CD14-positive monocyte (primary cell): ENCODE results near the gene EGFR. TPM values are rescaled to one million over a fixed set of nuclear protein-coding genes. Genes with fewer than 3 reads are reported as not detected.

Experiments used
- DNase-seq, 3 donors: peaks; one replicate each; pipeline ENCODE4 v3.0.0-alpha.2; 2011 to 2022
- H2AFZ ChIP-seq: 2 replicates; pipeline ENCODE4 v1.6.0; 2012; ENCODE audit warnings: mild to moderate bottlenecking, low read depth, low read length, inconsistent platforms; ENCODE audit not compliant: insufficient read depth, poor library complexity, severe bottlenecking
- H3K27ac ChIP-seq, 2 donors: 1 replicate in 1 of 2; 2 replicates in 1 of 2; pipeline ENCODE4 v1.5.1; 2012 to 2013; ENCODE audit warnings: low read length in 2 of 2, control low read depth in 1 of 2, inconsistent platforms in 1 of 2, low read depth in 1 of 2, mild to moderate bottlenecking in 1 of 2
- H3K27me3 ChIP-seq, 2 donors: one replicate each; pipeline versions ENCODE4 v1.6.0 to v1.6.1; 2011 to 2013; ENCODE audit warnings: low read length in 2 of 2; ENCODE audit not compliant: control insufficient read depth in 2 of 2, insufficient read depth in 2 of 2
- H3K36me3 ChIP-seq, 2 donors: replicated peaks in 1 of 2; 1 replicate in 1 of 2; 2 replicates in 1 of 2; pipeline versions ENCODE4 v1.5.1 to v1.6.1; 2012 to 2013; ENCODE audit warnings: low read length in 2 of 2, control low read depth in 1 of 2, inconsistent platforms in 1 of 2, mild to moderate bottlenecking in 1 of 2; ENCODE audit not compliant: insufficient read depth in 2 of 2, control insufficient read depth in 1 of 2
- H3K4me1 ChIP-seq, 2 donors: 1 replicate in 1 of 2; 2 replicates in 1 of 2; pipeline versions ENCODE4 v1.5.1 to v1.6.1; 2012 to 2013; ENCODE audit warnings: low read length in 2 of 2, control low read depth in 1 of 2, inconsistent platforms in 1 of 2, mild to moderate bottlenecking in 1 of 2, moderate library complexity in 1 of 2; ENCODE audit not compliant: insufficient read depth in 2 of 2, control insufficient read depth in 1 of 2
- H3K4me2 ChIP-seq: replicated peaks from 2 replicates; pipeline ENCODE3; 2012; ENCODE audit warnings: low read length, moderate library complexity, mild to moderate bottlenecking; ENCODE audit not compliant: poor library complexity, severe bottlenecking; ENCODE audit errors: extremely low read depth
- H3K4me3 ChIP-seq, 3 experiments: fragments of 200-600 bp in 1 of 3; sonication (generic) in 1 of 3; replicated peaks in 1 of 3; 1 replicate in 2 of 3; 2 replicates in 1 of 3; pipeline ENCODE4 v1.5.1; 2011 to 2013; ENCODE audit warnings: low read length in 3 of 3, mild to moderate bottlenecking in 3 of 3, control low read depth in 2 of 3, low read depth in 2 of 3, inconsistent platforms in 1 of 3, moderate library complexity in 1 of 3
- H3K79me2 ChIP-seq: 2 replicates; pipeline ENCODE4 v1.6.0; 2012; ENCODE audit warnings: mild to moderate bottlenecking, control low read depth, inconsistent platforms, low read length, moderate library complexity; ENCODE audit not compliant: insufficient read depth
- H3K9ac ChIP-seq: 2 replicates; pipeline ENCODE4 v1.6.0; 2017; ENCODE audit warnings: low read length, mild to moderate bottlenecking; ENCODE audit not compliant: insufficient read depth, poor library complexity, severe bottlenecking
- H3K9me3 ChIP-seq, 2 donors: replicated peaks in 1 of 2; 1 replicate in 1 of 2; 2 replicates in 1 of 2; pipeline versions ENCODE4 v1.5.1 to v1.6.1; 2012 to 2013; ENCODE audit warnings: low read length in 2 of 2, control low read depth in 1 of 2; ENCODE audit not compliant: control insufficient read depth in 1 of 2, insufficient read depth in 1 of 2
- H4K20me1 ChIP-seq: 2 replicates; pipeline ENCODE4 v1.6.0; 2012; ENCODE audit warnings: mild to moderate bottlenecking, low read length, control low read depth, moderate library complexity; ENCODE audit not compliant: insufficient read depth
- H3K27ac Mint-ChIP-seq, 7 donors: one replicate each; pipeline ENCODE4 v1.8.0; 2020; ENCODE audit warnings: mild to moderate bottlenecking in 7 of 7, mixed read lengths in 7 of 7, moderate library complexity in 6 of 7, inconsistent platforms in 2 of 7
- H3K27me3 Mint-ChIP-seq, 3 donors: one replicate each; pipeline ENCODE4 v1.8.0; 2021 to 2022; ENCODE audit warnings: low read depth in 3 of 3, mild to moderate bottlenecking in 3 of 3, mixed read lengths in 3 of 3, moderate library complexity in 3 of 3, inconsistent platforms in 1 of 3
- H3K36me3 Mint-ChIP-seq, 2 donors: one replicate each; pipeline ENCODE4 v1.8.0; 2020; ENCODE audit warnings: mixed read lengths in 2 of 2, inconsistent platforms in 1 of 2, mild to moderate bottlenecking in 1 of 2
- H3K4me1 Mint-ChIP-seq: one replicate; pipeline ENCODE4 v1.8.0; 2020; ENCODE audit warnings: mild to moderate bottlenecking, mixed read lengths
- H3K4me3 Mint-ChIP-seq, 2 donors: one replicate each; pipeline ENCODE4 v1.8.0; 2020; ENCODE audit warnings: mild to moderate bottlenecking in 2 of 2, mixed read lengths in 2 of 2, moderate library complexity in 1 of 2
- H3K9me3 Mint-ChIP-seq, 7 donors: one replicate each; pipeline ENCODE4 v1.8.0; 2020 to 2022; ENCODE audit warnings: mixed read lengths in 7 of 7, mild to moderate bottlenecking in 6 of 7, moderate library complexity in 6 of 7, inconsistent platforms in 2 of 7
- CTCF ChIP-seq: fragments of 200-600 bp; IDR thresholded peaks from one replicate; pipeline ENCODE4 v1.8.0; 2022; ENCODE audit warnings: antibody characterized with exemption, mild to moderate bottlenecking
- WGBS: methylation state at CpG from one replicate; pipeline ENCODE4 v1.1.5; 2013; ENCODE audit warnings: missing lambda C conversion rate; ENCODE audit not compliant: insufficient coverage; 5-methylcytosine and 5-hydroxymethylcytosine counted together
- intact Hi-C, 2 donors: fragments of 100-400 bp; cut with micrococcal nuclease; formaldehyde crosslinking; loops; one replicate each; pipeline versions ENCODE4 v1.15.0 to v1.15.1; 2023
- polyA plus RNA-seq, 3 donors: library from polyadenylated mRNA; depleted of rRNA in 1 of 3; unstranded in 2 of 3; stranded (reverse) in 1 of 3; fragments of 300-500 nt in 2 of 3; fragments of >200 nt in 1 of 3; fragmentation: Illumina TruSeq in 2 of 3; gene quantifications; 1 replicate in 2 of 3; 2 replicates in 1 of 3; pipeline ENCODE4 v1.2.3, GENCODE V29; 2012 to 2021

EGFR gene
- polyA plus RNA-seq, 3 donors, result not detected

- H3K4me2 ChIP-seq, result no peak overlapping the region
- Mint-ChIP-seq H3K9me3 (no peaks in the 10 kb centered on the region), H3K27ac (no peak overlapping the region), H3K4me3 (no peak overlapping the region), H3K36me3 (no peaks in the 10 kb centered on the region), H3K4me1 (no peaks in the 10 kb centered on the region), H3K27me3 (peaks cover 0 to 5% (median under 1%) of the 10 kb centered on the region in 3 donors)
- TF ChIP-seq CTCF, result no peak
- no peak overlapping the region for H3K27ac ChIP-seq
- H3K79me2 ChIP-seq, result no peaks in the 10 kb centered on the region
- H3K9me3 ChIP-seq, result no peaks in the 10 kb centered on the region
- no peak overlapping the region for H2AFZ ChIP-seq
- no peak for DNase-seq
- H3K36me3 ChIP-seq, result no peaks in the 10 kb centered on the region
- WGBS, result 76% methylated on average over 2 of the region's 3 CpGs
- H3K9ac ChIP-seq, result no peak overlapping the region
- H4K20me1 ChIP-seq, result no peaks in the 10 kb centered on the region
- no peaks in the 10 kb centered on the region for H3K27me3 ChIP-seq
- intact Hi-C loops, result no loop called here
- no peaks in the 10 kb centered on the region for H3K4me1 ChIP-seq
- H3K4me3 ChIP-seq, result no peak overlapping the region
Observed at GRCh38 chr7:55092975-55093373, 74.2 kb downstream of the EGFR start.

DNA sequence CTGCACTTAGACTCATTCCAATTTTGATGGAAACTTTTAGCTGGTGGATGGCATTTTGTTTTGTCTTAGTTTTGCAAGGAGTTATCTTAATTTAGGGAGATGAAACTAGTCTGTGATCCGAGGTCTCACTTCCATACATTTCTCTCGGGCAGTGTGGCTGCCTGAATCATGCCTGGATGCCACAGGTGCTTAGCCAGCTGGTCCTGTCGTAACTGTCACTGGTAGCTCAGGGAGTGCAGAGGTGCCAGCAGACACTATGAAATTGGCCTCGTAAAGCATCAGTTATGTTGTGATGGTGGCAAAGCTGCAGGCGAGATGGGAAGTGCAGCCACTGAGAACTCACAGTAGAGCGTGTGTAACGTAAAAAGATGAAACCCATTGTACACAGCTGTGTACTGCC, 74.9 kb downstream of the EGFR start:
- Histone ChIP-seq H2AFZ (no peak overlapping the region), H3K27ac (no peak overlapping the region), H3K36me3 (no peaks in the 10 kb centered on the region), H3K27me3 (no peaks in the 10 kb centered on the region), H3K4me2 (no peak overlapping the region), H3K79me2 (no peaks in the 10 kb centered on the region), H3K9me3 (no peaks in the 10 kb centered on the region), H3K9ac (no peak overlapping the region), H3K4me1 (no peaks in the 10 kb centered on the region), H4K20me1 (no peaks in the 10 kb centered on the region), H3K4me3 (no peak overlapping the region)
- H3K9me3 Mint-ChIP-seq, result no peaks in the 10 kb centered on the region
- no peak for TF ChIP-seq CTCF
- no peak overlapping the region for H3K4me3 Mint-ChIP-seq
- 83% methylated on average over 3 of the region's 7 CpGs for WGBS
- no peak overlapping the region for H3K27ac Mint-ChIP-seq
- no peaks in the 10 kb centered on the region for H3K4me1 Mint-ChIP-seq
- DNase-seq, result no peak
- H3K36me3 Mint-ChIP-seq, result no peaks in the 10 kb centered on the region
- intact Hi-C loops, result no loop called here
- peaks cover 0 to 7% (median 0%) of the 10 kb centered on the region in 3 donors for H3K27me3 Mint-ChIP-seq
